Stimulated activated CD8-positive, alpha-beta memory T cell treated with anti-CD3 and anti-CD28 coated beads, Interleukin-7, amount 100 ng/mL, for 24 hours (primary cell): ENCODE results near the gene CASP9.
"Not testable (repeated sequence)": the region's sequence is repeated elsewhere in the genome, so short reads cannot be mapped to it uniquely, and the experiment has no call there.

ENCODE experiments used
- DNase-seq: peaks from one replicate; pipeline ENCODE4 v3.0.0-alpha.2; 2020; ENCODE audit warnings: low read depth

CASP9 gene

DNA sequence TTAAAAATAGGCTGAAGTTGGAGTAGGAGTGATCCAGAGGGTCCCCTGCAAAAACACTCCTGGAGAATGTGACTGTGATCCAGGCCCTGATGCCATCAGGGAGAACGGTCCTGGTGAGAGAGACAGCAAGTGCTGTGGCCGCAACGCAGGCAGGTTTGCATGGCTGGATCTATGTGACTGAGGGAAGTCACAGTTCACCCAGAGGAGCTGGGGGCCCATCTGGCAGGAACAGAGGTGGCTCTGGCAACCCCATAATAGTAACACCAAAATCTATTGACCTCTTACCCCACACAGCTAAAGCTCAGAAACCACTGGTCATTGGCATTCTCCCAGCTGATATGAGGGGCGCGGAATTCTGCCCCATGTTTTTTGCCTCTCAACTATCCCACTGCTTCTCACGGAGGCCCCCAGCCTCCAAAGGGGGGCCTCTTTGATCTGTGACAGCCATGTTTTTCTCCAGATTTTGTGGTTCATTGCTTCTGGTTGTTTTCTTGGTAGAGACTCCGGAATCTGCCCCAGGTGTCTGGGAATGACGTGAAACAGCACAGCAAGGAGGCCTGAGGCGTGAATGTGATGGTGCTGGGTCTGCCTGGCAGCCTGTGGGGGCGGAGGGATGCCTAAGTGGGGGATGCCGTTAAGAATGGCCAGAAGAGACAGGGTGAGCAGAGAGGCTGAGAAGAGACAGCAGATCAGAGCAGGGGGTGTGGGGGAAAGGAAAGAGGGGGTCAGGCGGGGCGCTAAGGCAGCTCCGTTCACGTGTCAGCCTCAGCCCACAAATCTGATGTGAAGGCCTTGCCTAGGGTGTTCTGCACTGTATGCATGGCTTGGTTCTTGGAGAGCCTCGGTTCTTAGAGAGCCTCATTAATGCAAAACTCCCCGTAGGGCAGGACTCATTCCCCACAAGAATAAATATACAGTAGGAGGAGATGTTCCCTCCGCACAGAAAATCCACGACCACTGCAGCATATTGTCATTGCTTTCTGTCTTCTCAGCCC lies 23.5 kb downstream of the CASP9 start:
- no peak for DNase-seq

DNA sequence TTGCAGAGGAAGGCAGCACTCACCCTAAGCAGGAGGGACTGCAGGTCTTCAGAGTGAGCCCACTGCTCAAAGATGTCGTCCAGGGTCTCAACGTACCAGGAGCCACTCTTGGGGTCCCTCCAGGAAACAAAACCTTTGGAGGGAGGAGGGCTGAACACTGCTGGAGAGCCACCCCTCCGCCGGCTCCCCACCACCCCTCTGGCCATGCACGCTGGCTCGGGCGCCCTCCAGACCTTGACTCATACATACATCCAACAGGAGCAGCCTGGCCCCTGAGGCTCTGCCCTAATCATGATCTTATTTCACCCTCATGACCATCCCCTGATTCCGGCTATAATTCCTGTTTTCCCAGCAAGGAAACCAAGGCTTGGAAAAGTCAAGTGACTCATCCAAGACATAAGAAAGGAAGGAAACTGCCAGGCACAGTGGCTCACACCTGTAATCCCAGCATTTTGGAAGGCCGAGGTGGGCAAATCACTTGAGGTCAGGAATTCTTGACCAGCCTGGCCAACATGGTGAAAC lies 30.1 kb downstream of the CASP9 start:
- DNase-seq: no peak

DNA sequence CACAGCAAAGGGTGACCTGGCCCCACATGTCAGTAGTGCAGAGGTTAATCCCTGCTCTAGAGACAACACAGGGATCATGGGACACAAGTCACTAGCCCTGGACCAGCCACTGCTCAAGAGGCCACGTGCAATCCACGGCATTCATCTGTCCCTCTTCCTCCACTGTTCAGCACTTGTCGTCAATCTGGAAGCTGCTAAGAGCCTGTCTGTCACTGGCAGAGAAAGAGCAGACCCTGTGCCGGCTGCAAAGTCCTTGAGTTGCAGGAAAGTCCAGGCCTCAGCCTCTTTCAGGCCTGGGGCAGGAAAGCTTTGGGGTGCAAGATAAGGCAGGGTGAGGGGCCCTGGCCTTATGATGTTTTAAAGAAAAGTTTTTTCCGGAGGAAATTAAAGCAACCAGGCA lies 31.4 kb downstream of the CASP9 start:
- no peak for DNase-seq

DNA sequence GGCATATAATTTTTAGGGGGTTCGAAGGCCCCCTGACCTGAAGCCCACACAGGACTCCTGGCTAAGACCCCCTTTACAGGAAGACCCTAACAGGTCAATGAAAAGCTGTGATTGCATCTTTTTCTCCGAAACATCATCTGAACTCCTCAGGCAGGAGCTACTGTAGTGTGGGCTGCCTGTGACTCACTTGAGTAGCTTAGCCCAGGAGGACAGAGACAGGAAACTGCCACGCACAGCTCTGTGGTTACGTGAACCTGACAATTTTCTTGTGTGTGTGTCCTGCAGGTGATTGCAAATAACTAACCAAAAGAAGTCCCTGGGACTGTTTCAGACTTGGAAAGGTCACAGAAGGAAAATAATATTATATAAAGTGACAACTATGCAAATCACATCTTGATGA lies 33.0 kb downstream of the CASP9 start:
- DNase-seq: not testable (repeated sequence)

DNA sequence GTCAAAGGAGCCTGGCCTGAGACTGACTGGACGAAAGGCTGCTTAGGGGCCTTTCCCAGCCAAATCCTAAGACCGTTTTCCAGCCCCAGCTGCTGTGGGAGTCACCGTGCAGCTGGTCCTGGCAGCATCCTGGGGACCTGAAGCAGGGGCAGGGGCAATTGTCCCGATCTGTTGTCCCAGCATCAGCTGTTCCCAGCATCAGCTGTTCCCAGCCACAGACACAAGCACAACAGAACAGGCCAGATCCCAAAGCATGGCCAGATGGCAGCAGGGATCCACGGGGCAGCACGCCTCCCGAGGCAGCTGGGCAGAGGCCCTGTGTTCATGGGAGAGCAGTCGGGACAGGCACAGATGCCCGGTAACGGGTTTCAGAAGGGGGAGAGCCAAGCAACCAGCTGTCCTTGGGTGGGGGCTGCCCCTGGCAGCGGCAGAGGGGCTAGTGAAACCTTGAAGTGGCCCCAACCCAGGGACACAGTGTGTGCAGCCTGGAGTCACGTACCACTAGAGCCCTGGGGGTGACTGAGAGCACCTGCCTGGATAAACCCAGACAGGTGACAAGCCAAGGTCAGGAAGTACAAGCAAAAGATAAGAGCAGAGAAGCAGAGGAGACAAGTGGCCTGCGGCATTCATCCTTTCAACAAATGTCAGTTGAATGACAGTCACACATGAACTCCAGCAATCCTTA lies 34.8 kb downstream of the CASP9 start:
- DNase-seq: no peak

DNA sequence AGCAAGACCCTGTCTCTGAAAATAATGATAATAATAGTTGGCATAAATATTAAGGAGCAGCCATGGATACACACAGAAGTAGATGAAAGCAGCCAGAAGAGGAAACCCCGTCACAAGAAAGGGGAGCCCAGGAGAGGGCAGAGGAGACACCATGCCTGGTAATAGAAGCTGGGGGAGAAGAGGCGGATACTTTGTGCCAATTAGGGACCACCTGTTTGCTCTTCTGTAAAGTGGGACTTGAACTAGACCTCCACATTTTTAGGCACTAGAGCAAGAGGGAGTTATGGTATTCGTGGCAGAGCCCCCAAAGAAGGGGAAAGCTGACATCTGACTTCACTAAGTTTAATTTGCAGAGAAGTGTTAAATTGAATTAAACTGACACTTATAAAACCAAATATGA lies 35.6 kb downstream of the CASP9 start:
- DNase-seq: no peak

DNA sequence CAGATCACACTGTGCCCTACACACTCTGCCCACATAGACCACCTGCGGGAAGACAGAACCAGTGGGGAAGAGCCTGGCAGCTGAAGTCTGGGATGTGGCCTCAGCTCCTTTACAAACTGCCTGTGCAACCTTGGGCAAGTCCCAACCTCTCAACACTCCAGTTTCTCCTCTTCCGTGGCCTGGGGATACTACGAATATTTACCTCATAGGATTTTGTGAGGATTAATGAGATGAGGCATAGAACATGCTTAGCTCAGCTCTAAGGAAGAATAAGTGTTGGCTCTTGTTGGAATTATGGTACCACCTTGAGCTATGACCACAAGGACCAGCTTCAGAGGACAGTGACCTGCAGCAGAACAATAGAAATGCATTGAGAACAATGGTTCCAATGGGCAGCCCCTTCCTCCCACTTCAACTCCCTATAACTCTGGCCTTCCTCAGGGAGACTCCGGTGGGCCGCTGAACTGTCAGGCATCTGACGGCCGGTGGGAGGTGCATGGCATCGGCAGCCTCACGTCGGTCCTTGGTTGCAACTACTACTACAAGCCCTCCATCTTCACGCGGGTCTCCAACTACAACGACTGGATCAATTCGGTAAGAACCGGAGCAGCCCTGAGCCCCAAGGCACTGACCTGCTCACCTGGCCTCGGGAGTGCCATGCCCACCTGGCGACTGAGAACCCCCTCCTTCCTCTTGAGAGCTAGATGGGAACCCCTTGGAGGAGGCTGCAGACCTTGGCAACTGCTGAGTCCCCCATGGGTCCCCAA lies 37.0 kb downstream of the CASP9 start:
- DNase-seq: not testable (repeated sequence)

DNA sequence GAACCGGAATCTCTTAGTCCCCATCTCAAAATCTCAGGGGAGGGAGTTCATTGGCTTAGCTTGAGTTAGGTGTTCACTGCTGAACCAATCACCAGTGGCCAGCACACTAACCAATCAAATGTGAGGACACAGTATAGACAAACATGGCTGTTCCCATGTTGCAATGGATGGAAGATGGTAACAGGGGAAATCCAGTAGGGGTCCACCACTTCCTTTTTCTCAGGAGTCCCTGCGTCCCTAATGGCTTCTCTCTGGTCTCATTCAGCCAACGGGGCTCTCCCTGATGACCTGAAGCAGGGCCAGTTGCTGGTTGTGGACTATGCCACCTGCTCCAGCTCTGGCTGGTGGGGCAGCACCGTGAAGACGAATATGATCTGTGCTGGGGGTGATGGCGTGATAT lies 38.4 kb downstream of the CASP9 start:
- DNase-seq: no peak

DNA sequence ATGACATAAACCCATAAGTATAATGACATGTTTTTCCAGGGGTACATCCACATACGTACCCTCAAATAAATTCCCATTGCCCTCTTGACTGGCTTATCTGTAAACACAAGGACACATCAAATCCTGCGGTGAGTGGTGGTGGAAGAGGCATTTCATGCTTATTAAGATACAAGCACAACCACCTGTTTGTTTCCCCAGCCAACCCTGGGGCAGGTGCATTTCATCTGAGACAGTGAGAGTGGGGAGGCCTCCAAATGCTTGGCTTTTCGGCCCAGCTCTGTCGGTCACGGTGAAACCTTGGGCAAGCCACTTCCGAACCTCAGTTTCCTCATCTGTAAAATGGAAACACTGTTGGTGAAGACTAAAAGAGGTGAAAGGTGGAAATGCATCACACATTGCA lies 39.6 kb downstream of the CASP9 start:
- not testable (repeated sequence) for DNase-seq

DNA sequence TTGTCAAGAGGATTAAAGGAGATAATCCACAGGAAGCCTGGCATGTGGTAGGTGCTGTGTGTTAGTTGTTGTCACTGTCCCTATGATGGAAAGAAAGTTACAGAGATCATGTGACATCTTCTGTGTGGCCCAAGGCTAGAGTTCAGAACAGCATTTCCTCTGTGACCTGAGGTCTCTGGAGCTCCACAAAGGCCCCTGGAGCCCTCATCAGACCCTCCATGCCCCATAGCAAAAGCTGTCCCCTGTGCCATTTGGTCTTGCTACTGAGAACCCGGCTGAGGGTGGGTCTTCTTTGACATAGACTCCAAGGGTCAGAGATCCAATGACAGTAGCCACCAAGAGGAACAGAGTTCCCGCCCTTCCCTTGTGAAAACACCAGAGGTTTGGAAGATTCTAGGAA lies 40.0 kb downstream of the CASP9 start:
- DNase-seq: no peak

DNA sequence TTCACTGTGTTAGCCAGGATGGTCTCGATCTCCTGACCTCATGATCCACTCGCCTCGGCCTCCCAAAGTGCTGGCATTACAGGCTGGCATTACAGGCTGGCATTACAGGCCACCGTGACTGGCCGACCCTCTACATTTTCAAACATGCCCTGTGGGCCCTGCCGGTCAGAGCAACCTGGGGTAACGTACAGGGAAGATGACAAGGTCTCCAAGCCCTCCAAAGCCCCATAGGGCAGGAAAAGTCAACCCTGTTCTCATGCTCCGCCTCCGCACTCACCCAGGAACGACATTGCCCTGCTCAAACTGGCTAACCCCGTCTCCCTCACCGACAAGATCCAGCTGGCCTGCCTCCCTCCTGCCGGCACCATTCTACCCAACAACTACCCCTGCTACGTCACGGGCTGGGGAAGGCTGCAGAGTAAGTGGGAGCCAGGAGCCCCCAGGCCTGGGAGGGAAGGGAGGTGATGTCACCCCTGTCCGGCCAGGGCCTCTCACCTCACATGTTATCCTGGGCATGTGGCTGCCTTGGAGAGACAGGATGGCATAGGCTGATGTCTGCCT lies 41.0 kb downstream of the CASP9 start:
- not testable (repeated sequence) for DNase-seq

DNA sequence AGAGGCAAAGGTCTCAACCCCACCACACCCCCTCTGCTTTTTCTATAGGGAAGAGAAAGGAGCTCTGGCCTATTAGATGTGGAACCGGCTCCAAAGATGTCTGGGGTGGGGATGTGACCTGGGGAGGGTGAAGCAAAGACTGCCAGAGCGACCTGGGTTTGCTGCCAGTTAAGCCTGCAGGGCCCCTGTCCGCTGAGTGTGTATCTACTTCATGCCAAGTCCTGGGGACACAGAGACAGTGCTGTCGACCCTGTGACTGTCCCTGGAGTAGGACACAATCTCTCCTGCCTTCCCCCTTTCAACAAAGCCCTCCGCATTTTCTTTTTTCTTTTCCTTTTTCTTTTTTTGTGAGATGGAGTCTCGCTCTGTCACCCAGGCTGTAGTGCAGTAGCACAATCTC lies 41.6 kb downstream of the CASP9 start:
- not testable (repeated sequence) for DNase-seq

DNA sequence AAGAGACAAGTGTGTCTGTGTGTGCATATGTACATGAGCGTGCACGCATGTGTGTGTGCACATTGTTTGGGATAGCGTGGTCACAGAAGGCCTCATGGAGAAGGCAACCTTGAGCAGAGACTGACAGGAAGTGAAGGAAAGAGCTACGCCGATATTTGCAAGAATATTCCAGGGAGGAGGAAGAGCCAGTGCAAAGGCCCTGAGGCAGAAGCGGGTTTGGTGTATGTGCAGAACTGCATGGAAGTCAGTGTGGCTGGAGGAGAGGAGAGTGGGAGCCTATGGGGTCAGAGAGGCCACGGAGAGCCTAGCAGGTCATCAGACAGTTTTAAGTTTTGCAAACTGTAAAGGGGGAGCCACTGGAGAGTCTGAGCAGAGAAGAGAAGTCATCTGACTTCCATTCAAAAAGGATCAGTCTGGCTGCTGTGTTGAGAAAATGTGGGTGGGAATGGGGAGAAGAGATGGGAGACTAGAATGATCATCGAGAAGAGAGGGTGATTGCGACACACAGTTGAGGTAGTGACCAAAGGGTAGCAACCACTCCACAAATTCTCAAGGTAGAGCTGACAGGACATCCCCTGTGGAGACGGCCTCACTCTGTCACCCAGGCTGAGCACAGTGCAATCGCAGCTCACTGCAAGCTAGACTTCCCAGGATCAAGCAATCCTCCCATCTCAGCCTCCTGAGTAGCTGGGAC lies 44.2 kb downstream of the CASP9 start:
- no peak for DNase-seq

DNA sequence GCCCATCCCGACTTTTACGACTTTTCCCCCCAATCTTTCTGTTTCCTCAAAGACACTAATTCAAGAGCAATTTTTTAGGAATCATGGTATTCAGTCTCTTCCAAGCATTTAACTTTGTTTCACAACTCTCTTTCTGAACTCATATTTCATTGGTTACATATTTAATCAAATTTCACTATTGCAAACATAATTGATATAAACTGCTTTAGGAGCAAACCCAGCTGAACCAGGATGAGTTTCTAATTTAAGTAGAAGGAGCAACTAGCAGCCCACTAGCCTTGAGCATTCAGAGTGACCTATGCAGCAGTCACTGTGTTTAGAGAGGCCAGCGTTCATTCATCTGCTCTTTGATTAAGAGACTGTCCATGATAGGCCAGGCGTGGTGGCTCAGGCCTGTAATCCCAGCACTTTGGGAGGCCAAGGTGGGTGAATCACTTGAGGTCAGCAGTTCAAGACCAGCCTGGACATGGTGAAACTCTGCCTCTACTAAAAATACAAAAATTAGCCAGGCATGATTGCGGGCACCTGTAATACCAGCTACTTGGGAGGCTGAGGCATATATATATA lies 46.3 kb downstream of the CASP9 start:
- no peak for DNase-seq

DNA sequence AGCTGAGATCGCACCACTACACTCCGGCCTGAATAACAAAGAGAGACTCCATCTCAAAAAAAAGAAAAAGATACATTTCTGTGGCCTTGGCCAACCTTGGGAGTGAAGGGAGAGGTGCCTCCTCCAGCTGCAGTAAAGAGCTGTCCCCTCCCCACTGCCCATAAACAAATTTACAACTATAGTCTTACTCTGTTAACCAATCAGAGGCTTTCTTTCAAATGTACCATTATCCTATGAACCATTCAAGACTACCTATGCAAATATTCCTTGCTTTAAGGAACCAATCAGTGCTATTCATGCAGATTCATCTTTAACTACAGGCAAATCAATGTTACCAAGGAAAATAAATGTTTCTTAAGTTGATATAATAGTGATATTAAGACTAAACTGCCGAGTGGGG lies 47.1 kb downstream of the CASP9 start:
- no peak for DNase-seq

DNA sequence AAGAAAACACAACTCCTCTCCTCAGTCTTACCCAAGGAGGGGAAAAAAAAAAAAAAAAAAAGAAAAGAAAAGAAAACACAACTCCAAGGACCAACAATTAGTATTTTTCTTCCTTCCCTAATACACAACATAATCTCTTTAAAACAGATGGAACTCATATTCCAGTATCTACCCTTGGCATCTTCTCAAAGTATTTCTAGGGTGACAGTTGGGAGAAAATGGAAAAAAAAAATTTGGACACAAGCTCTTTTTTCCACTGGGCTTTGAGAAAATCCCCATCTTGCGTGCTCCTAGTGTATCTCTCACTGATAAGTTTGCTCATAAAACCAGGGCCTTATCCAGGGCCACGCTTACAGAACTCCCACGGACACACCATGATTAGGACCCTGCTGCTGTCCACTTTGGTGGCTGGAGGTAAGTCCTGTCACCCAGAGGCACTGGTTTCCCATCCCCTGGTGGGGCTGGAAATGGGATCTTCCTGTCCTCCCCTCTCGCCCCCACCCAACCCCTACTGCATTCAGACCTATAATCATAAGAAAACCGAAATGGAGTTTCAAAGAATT lies 48.2 kb downstream of the CASP9 start, which contains the start of gene CELA2B:
CELA2B (plus strand) TSS at position 353 of the 563 bp plus-strand sequence; CDS start at position 375, 22 bp downstream.
- DNase-seq: no peak

DNA sequence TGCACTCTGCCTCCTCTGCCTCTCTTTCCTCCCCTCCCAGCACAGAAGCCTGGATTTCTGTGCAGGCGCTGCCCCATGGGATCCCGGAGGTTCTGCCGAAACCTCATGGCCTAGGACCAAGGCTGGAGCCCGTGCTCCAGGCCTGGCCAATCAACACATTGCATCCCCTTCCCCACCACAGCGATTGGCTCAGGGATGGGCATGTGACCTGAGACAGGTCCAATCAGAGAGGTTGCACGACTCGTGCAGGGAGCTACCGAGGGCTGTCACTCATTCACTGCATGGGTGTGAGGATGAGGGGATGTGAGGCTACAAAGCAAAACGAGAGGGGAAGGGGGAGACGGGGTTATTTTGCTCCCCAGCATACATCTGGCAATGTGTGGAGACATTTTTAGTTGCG lies 51.4 kb downstream of the CASP9 start:
- DNase-seq: no peak

DNA sequence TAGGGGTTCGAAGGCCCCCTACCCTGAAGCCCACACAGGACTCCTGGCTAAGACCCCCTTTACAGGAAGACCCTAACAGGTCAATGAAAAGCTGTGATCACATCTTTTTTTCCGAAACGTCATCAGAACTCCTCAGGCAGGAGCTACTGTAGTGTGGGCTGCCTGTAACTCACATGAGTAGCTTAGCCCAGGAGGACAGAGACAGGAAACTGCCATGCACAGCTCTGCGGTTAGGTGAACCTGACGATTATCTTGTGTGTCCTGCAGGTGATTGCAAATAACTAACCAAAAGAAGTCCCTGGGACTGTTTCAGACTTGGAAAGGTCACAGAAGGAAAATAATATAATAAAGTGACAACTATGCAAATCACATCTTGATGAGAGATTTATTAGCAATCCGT lies 52.3 kb downstream of the CASP9 start:
- not testable (repeated sequence) for DNase-seq

DNA sequence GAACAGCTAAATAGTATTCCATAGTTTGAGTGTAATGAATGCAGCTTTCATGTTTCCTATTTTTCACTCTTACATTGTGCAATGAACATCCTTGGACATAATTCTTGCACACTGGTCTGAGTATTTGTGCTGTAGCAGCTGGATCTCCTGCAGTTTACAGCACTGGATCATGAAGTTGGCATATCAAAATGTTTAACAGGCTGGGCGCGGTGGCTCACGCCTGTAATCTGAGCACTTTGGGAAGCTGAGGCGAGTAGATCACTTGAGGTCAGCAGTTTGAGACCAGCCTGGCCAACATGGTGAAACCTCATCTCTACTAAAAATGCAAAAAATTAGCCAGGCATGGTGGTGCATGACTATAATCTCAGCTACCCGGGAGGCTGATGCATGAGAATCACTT lies 52.9 kb downstream of the CASP9 start:
- DNase-seq: not testable (repeated sequence)

DNA sequence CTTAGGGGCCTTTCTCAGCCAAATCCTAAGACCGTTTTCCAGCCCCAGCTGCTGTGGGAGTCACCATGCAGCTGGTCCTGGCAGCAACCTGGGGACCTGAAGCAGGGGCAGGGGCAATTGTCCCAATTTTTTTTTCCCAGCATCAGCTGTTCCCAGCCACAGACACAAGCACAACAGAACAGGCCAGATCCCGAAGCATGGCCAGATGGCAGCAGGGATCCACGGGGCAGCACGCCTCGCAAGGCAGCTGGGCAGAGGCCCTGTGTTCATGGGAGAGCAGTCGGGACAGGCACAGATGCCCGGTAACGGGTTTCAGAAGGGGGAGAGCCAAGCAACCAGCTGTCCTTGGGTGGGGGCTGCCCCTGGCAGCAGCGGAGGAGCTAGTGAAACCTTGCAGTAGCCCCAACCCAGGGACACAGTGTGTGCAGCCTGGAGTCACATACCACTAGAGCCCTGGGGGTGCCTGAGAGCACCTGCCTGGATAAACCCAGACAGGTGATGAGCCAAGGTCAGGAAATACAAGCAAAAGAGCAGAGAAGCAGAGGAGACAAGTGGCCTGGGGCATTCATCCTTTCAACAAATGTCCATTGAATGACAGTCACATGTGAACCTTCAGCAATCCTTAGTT lies 54.1 kb downstream of the CASP9 start:
- not testable (repeated sequence) for DNase-seq
